ENCODE measurements around the gene ABCF3.

Gene ABCF3

DNA sequence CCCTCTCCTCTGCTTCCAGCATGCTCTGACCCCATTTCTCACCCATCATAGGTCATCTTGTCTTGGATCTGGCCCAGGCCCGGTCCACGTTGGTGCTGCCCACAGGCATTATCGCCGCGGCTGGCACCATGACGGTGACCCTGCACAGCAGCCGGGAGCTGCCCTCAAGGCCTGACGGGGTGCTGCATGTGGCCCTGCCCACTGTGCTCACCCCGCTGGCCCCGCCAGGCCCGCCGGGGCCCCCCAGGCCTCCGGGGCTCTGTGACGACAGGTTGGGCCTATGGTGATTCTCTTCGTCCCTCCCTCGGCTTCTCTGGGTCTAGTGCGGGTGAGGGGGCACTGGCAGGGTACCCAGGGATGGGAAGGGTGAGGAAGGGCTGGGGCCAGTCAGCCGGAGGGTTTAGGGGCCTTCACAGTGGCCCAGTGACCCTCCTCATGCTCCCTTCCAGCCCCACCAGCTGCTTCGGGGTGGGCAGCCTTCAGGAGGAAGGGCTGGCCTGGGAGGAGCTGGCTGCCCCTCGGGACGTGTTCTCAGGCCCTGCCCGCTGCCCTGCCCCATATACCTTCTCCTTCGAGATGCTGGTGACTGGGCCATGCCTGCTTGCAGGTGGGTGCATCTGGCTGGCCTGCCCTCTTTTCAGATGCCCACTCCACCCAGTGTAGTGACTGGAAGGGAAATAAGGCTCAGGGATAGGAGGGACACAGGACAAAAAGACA lies 47.3 kb downstream of the ABCF3 start:
- no peak for DNase-seq (ENCODE audit: low spot score)

DNA sequence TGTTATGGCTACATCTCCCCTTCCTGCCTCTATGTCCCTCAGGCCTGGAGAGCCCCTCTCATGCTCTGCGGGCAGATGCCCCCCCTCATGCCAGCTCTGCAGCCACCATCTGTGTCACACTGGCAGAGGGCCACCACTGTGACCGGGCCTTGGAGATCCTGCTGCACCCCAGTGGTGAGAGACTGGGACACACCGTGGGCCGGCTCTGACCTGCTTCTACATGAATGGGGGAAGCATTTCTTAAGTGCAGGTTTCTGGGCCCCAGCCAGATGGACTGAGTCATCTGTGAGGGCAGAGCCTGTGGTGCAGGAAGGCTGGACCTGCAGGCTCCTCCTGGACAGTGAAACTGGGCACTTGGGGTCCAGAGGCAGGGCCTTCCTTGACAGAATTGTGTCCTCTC lies 48.2 kb downstream of the ABCF3 start:
- DNase-seq (ENCODE audit: low spot score) = peak; percentile 60

- no peak for DNase-seq (ENCODE audit: low spot score)
These were observed 48.8 kb downstream of the ABCF3 start for GRCh38 chr3:184234671-184235380.

DNA sequence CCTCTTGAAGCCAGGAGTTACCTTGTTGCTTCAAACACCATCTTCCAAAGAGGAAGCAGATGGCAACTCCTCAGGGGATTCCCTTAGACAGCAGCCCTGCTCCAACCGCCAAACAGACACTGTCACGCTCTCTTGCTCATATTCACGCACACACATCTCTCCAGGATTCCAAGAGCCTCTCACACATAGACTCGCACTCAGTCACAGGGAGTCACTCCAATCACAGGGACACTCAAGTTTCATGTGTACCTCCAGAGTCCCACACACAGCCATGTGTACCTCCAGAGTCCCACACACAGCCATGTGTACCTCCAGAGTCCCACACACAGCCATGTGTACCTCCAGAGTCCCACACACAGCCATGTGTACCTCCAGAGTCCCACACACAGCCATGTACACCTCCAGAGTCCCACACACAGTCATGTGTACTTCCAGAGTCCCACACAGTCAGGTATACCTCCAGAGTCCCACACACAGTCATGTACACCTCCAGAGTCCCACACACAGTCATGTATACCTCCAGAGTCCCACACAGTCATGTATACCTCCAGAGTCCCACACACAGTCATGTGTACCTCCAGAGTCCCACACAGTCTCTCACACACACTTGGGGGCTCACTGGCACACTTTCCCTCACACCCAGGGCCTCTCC lies 49.5 kb downstream of the ABCF3 start:
- DNase-seq (ENCODE audit: low spot score) = no peak

DNA sequence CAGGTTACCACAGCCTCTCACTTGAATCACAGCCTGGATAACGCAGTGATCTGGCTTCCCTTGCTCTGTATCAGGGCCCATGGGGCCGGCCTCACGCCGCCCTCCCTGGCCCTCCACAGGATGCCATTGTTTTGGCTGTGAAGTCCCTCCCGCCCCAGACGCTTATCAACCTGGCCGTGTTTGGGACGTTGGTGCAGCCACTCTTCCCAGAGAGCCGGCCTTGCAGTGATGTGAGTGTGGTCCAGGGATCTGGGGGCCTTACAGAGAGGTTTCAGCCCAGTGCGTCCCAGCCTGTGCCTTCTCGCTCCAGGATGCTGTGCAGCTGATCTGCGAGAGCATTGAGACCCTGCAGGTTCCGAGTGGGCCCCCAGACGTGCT lies 50.0 kb downstream of the ABCF3 start:
- no peak for DNase-seq (ENCODE audit: low spot score)

DNA sequence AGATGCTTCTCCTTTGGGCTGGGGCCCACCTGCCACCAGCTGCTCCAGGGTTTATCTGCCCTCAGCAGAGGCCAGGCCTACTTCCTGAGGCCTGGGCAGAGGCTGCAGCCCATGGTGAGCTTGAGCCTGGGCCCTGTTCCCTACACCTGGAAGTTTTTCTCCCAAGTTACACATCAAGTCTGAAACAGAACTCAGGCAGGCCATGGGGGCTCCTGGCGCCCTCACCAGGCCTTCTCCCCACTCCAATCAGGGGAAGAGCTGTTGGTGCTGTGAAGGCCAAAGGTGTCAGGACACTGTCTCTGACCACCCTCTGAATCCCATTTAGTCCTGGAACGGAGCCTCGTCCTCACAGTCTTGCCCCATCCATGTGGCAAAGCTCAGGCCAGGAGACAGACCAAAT lies 50.6 kb downstream of the ABCF3 start:
- DNase-seq (ENCODE audit: low spot score) = no peak

DNA sequence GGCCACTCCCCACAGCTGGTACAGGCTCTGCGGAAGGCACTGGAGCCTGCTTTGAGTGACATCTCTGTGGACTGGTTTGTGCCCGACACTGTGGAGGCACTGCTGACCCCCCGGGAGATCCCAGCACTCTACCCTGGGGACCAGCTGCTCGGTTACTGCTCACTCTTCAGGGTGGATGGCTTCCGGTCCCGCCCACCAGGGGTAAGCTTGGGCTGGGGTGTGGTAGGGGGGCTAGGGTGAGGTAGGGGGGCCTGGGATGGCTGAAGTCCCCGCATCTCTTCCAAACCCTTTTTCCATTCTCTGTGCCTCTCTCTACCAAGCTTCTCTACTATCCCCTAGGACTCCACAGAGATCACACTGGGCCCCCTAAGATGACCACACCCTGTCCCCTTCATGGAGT lies 51.2 kb downstream of the ABCF3 start:
- no peak for DNase-seq (ENCODE audit: low spot score)

DNA sequence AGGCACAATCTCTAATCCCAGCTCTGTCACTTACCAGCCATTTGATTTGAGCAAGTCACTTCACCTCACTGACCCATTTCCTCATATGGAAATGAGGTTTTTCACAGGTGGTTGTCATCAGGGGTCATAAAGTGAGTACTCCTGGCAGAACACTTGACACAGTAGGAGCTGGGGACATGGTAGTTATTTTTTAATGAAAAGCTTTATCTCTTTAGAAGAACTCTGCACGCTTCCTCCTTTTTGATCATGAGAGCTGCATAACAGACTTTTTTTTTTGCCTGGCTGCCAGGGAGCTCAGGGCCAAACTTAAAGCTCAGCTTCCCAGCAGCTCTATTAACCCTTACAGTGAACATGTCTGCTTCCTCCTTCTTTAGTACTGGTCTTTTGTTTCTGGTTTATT lies 51.8 kb downstream of the ABCF3 start:
- no peak for DNase-seq (ENCODE audit: low spot score)

DNA sequence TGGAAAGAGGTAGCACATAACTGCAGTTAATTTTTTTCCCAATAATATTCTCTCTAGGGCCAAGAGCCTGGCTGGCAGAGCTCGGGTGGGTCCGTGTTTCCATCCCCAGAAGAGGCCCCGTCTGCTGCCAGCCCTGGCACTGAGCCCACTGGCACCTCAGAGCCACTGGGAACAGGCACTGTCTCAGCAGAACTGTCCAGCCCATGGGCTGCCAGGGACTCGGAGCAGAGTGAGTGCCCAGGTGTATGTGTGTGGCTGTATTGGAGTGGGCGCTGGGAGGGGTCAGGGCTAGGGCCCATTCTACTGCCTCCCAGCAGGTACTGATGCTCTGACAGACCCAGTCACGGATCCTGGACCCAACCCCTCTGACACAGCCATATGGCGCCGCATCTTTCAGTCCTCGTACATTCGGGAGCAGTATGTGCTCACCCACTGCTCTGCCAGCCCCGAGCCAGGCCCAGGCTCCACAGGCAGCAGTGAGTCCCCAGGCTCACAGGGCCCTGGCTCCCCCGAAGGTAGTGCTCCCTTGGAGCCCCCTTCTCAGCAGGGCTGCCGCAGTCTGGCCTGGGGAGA lies 52.3 kb downstream of the ABCF3 start:
- no peak for DNase-seq (ENCODE audit: low spot score)

DNA sequence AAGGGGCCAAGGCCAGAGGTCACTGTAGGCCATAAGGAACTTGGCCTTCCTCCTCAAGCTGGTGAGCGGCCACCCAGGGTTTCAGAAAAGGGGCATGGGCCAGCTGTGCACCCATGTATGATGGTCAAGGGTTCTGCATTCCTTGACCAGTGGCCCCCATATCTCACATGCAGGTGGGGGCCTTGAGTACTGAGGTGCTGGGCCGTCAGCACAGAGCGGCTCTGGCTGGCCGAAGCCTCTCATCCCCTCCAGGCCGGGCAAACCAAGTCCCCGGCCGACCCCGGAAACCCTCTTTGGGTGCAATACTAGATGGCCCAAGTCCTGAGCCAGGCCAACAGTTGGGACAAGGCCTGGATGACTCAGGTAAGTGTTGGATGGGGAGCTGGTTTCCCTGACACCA lies 53.2 kb downstream of the ABCF3 start:
- no peak for DNase-seq (ENCODE audit: low spot score)

GRCh38 chr3:184239708-184240107 lies 53.7 kb downstream of the ABCF3 start:
- DNase-seq (ENCODE audit: low spot score) = no peak

GRCh38 chr3:184240384-184241140 lies 54.6 kb downstream of the ABCF3 start:
- no peak for DNase-seq (ENCODE audit: low spot score)

GRCh38 chr3:184241141-184241446 lies 55.1 kb downstream of the ABCF3 start:
- DNase-seq (ENCODE audit: low spot score) = no peak

- DNase-seq (ENCODE audit: low spot score) = no peak
These were observed 55.7 kb downstream of the ABCF3 start for GRCh38 chr3:184241447-184242296.

GRCh38 chr3:184242297-184242685 lies 56.3 kb downstream of the ABCF3 start:
- no peak for DNase-seq (ENCODE audit: low spot score)
